Kidney epithelial cell (primary cell): Measurements from ENCODE around the gene SNX3. TPM values are rescaled to one million over a fixed set of nuclear protein-coding genes. Genes with fewer than 3 reads are reported as not detected.
A peak's percentile ranks its signal among the peaks of the same experiment; 100 is the strongest.

ENCODE experiments used
- DNase-seq: peaks from one replicate; pipeline ENCODE4 v3.0.0-alpha.2; 2010; ENCODE audit warnings: low read depth
- H3K27me3 ChIP-seq: 2 replicates; pipeline ENCODE4 v1.6.0; 2011; ENCODE audit warnings: low read length; ENCODE audit not compliant: control insufficient read depth, insufficient read depth
- H3K36me3 ChIP-seq: 2 replicates; pipeline ENCODE4 v1.5.1; 2011; ENCODE audit warnings: low read length; ENCODE audit not compliant: control insufficient read depth, insufficient read depth
- H3K4me3 ChIP-seq: 2 replicates; pipeline ENCODE4 v1.5.1; 2011; ENCODE audit warnings: low read depth, mild to moderate bottlenecking, control low read depth, low read length
- total RNA-seq: library from RNA; depleted of rRNA; stranded (reverse); fragments of >200 nt; gene quantifications from 2 replicates; pipeline ENCODE4 v1.2.3, GENCODE V29; 2015
- TF ChIP-seq, protein P1 (sequence below): IDR thresholded peaks from 2 replicates; pipeline ENCODE4 v1.5.1; 2011; ENCODE audit warnings: mild to moderate bottlenecking, moderate library complexity, low read length, control low read depth, inconsistent platforms; ENCODE audit not compliant: insufficient read depth, poor library complexity, severe bottlenecking

The SNX3 gene
- total RNA-seq, 1 donor from 2014 or later = 130 TPM

GRCh38 chr6:108175592-108176279 lies 85.1 kb downstream of the SNX3 start:
- H3K4me3 ChIP-seq = no peak overlapping the region

GRCh38 chr6:108175176-108175591 lies 85.7 kb downstream of the SNX3 start:
- H3K4me3 ChIP-seq = no peak overlapping the region
- DNase-seq = no peak

More at GRCh38 chr6:108175592-108176279, 85.1 kb downstream of the SNX3 start:
- DNase-seq = no peak
- TF ChIP-seq, protein P1, sequence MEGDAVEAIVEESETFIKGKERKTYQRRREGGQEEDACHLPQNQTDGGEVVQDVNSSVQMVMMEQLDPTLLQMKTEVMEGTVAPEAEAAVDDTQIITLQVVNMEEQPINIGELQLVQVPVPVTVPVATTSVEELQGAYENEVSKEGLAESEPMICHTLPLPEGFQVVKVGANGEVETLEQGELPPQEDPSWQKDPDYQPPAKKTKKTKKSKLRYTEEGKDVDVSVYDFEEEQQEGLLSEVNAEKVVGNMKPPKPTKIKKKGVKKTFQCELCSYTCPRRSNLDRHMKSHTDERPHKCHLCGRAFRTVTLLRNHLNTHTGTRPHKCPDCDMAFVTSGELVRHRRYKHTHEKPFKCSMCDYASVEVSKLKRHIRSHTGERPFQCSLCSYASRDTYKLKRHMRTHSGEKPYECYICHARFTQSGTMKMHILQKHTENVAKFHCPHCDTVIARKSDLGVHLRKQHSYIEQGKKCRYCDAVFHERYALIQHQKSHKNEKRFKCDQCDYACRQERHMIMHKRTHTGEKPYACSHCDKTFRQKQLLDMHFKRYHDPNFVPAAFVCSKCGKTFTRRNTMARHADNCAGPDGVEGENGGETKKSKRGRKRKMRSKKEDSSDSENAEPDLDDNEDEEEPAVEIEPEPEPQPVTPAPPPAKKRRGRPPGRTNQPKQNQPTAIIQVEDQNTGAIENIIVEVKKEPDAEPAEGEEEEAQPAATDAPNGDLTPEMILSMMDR = peak; percentile 8
- no peaks in the 10 kb centered on the region for H3K36me3 ChIP-seq
- H3K27me3 ChIP-seq = peaks cover 69% of the 10 kb centered on the region

GRCh38 chr6:108174371-108175175 lies 86.3 kb downstream of the SNX3 start:
- no peak for DNase-seq
- Histone ChIP-seq H3K36me3 (no peaks in the 10 kb centered on the region), H3K4me3 (no peak overlapping the region), H3K27me3 (peaks cover 76% of the 10 kb centered on the region)
- TF ChIP-seq, protein P1 = no peak

More at GRCh38 chr6:108175176-108175591, 85.7 kb downstream of the SNX3 start:
- TF ChIP-seq, protein P1 = no peak
- H3K36me3 ChIP-seq = no peaks in the 10 kb centered on the region
- peaks cover 73% of the 10 kb centered on the region for H3K27me3 ChIP-seq

DNA sequence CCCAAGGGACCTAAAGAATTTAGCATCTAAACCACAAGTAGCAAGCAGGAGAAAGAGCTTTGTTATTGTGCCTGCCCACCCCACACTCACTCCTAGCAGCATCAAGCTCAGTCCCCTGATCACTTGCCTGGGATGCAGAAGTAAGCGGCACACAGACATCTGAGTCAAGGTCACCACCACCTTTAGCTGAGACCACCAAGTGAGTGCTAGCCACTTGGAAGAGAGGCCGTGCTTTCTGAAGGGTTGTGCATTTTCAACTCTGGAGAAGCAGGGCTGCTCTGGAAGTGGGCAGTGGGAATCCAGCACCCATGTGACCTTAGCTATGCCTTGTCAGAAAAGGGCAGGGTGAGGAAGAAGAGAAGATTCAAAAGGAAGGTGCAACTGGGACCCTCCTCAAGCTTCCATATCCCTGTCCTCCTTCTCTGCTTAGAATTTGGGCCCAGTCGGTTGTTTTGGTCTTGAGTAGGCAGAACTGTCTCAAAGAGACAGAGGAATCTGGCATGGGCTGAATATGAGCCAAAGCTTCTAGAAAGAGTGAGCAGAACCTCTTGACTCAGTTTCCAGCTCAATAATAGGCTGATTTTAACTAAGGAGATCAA lies 88.8 kb downstream of the SNX3 start:
- no peak overlapping the region for H3K4me3 ChIP-seq
- no peak for DNase-seq
- TF ChIP-seq, protein P1 = no peak
- H3K36me3 ChIP-seq = no peaks in the 10 kb centered on the region
- H3K27me3 ChIP-seq = peaks cover 90% of the 10 kb centered on the region

GRCh38 chr6:108171291-108171917 lies 89.4 kb downstream of the SNX3 start:
- H3K4me3 ChIP-seq = no peak overlapping the region
- TF ChIP-seq, protein P1 = no peak
- H3K36me3 ChIP-seq = no peaks in the 10 kb centered on the region
- DNase-seq = no peak
- peaks cover 90% of the 10 kb centered on the region for H3K27me3 ChIP-seq
